GM18873 (cell line): Measurements from ENCODE around the gene ANKRD26.
"Not testable (repeated sequence)": the region's sequence is repeated elsewhere in the genome, so short reads cannot be mapped to it uniquely, and the experiment has no call there.

Experiments
- ATAC-seq: cut with Tn5 transposase; IDR thresholded peaks from one replicate; pipeline ENCODE4 v1.9.1; 2021; ENCODE audit warnings: mild to moderate bottlenecking, moderate library complexity, moderate number of reproducible peaks; ENCODE audit not compliant: unreplicated experiment, low FRiP score

Gene ANKRD26

DNA sequence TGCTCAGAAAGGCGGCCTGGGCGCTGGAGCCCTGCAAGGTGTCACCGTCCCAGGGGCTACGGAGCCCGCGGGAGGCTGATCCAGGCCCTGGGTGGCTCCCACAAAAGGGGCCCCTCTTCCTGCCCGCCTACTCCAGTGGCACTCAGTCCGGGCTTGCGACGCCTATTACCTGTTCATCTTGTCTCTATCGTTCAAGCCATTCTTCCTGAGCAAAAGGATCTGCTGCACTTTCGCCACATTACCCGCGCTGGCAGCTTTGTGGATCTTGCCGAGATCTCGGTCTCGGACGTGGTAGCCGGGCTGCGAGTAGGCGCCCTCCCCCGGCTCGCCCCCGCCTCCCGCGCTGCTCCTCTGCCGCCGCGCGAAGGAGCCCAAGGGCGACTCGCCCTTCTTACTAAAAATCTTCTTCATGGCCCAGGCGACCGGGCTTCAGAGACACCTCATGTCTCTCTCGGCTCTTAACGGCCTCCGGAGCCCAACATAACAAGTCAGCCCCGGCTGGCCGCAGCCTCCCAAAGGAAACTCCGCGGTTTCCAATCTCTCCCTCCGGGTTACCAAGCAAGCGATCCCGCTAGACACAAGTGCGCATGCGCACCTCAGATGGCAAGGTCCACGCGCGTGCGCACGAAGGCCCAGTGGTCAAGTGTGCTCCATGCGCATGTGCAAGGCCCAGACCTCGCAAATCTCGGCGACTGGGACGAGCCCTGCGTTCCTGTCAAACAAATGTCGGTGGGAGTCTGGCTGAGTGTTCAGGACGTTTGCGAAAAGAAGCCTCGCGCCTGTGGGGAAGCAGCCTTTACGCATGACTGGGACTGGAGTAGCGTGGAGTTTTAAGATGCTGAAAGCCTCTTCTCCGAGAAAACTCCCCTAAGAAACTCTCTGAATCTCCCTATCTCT lies at the start of gene ANKRD26:
TSS of gene ANKRD26 (minus strand) at position 579 of the 897 bp plus-strand sequence. CDS start at position 411, 168 bp downstream.
- peak; percentile 76 for ATAC-seq

DNA sequence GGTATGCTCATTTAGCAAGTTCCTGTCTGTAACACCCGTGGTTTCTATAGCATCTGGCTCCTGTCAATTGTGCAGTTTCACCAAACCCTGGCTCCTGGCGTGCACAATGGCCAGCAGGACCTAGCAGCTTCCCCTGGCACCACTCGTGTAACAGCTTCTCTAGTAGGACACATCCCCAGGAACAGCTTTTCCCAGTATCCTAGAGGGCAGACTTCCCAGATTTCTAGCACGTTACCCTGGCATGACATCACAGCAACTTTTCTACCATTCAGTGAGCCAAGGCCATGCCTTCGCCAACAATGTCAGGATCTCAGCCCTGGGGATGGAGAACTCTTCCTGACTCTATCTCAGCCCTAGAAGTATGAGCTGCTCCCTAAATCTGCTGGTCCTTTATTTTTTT lies 47.4 kb upstream of the ANKRD26 start:
- ATAC-seq, result no peak

DNA sequence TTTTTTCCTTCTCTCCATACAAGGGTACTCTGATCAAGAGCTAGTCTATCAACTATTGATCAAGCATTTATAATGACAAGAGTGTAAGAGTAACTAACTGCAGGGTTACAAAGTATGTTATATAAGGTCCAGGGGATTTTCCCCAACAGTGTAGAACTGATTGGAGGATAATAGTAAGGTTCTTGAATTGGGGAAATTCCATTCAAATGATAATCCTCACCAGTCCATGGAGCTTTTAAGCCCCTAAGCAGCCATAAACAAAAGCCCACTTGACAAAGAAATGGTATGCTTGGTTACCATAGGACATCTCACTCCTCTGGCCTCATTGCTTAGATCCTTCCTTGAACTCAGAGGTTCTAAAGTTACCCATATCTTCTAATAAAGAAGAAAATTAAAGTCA lies 45.6 kb upstream of the ANKRD26 start:
- no peak for ATAC-seq

DNA sequence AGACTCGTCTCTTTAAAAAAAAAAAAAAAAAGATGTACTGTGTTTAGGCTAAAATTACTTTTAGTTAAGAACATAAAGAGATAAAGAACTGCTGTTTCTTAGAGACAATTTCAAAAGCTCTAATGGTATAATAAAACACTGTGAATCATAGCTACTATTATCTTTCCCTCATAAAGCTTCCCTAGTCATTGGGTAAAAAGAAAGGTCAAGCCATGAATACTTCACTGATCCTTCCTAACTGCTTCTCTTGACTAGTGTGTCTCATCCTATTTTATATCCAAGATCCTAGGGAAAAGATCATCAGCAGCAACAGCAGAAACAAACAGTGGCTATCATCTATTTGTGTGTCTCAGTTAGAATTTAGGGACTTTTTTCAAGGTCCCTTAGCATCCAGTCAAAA lies 43.4 kb upstream of the ANKRD26 start:
- ATAC-seq, result no peak

DNA sequence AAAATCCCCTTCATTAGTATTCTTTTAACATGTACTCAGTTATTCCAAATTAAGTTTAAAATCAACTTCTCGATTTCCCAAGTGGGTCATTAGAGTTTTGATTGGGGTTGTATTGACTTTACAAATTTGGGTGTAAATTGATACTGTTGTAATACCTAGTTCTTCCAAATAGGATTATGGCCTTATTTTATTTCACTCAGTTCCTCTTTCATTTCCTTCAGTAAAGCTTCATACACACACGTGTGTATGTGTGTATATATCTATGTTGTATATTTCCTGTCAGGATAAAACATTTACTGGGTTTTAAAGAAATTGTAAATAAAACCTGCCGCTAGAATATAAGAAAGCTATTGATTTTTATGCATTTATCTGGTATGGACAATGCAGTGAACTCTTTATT lies 38.0 kb upstream of the ANKRD26 start:
- no peak for ATAC-seq

DNA sequence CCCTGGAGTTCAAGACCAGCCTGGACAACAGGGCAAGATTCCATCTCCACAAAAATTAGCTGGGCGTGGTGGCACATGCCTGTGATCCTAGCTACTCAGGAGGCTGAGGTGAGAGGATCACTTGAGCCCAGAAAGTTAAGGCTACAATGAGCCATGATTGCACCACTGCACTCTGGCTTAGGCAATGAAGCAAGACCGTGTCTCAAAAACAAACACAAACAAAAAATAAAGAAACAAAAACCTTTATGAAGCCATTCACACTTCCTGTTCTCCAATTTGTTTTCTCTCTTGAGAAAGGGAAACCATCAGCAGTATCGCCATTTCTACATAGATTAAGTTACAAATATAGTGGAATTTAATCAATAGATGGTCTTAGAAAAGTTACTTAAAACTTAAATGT lies 34.1 kb upstream of the ANKRD26 start:
- no peak for ATAC-seq

DNA sequence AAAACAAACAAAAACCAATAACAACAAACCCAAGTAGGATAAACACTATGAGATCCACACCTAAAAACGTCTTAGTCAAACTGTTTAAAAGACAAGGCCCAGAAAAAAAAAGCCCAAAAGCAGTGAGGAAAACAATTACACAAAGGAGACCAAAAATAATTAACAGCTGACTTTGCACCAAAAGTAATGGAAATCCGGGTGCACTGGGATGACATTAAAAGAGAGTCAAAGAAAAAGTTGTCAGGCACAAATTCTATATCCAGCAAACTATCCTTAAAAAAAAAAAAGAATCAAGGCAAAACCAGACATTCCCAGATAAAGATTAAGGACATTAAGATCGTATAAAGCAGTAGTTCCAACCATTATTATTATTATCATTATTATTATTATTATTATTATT lies 7.9 kb upstream of the ANKRD26 start:
- ATAC-seq, result no peak

DNA sequence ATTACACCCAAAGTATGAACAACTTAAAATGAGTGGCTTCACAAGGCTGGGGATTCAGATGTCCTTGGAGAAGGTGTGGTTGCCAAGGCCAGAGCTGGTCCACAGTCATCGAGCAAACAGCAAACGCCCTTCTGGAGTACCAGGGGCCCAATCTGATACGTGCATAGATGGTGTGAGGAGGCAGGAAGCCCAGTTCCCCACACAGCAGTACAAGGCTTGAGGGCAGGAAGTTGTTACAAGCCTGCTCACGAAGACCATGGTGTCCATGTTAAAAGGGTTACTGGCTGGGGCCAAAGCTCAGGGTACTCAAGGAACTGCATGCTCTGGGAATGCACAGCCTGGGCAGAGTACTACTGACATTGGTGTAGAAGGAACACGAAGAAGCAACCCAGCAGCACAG lies 4.6 kb upstream of the ANKRD26 start:
- no peak for ATAC-seq

DNA sequence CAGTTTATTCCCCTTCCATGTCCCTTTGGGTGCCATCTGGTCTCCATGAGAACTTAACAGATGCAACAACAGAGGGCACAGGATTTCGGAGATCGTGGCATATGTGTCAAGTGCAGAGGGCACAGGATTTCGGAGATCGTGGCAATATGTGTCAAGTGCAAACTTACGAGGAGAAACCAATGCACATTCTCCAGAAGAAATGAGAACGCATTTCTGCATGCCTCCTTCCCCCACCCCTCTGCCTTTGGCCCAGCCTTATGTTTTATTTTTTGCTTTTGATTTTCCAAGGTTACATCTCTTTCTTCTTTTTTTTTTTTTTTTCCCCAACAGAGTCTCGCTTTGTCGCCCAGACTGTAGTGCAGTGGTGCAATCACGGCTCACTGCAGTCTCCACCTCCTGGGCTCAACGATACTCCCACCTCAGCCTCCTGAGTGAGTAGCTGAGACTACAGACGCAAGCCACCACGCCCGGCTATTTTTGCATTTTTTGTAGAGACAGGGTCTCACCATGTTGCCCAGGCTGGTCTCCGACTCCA lies 586 bp upstream of the ANKRD26 start:
- ATAC-seq, result no peak

DNA sequence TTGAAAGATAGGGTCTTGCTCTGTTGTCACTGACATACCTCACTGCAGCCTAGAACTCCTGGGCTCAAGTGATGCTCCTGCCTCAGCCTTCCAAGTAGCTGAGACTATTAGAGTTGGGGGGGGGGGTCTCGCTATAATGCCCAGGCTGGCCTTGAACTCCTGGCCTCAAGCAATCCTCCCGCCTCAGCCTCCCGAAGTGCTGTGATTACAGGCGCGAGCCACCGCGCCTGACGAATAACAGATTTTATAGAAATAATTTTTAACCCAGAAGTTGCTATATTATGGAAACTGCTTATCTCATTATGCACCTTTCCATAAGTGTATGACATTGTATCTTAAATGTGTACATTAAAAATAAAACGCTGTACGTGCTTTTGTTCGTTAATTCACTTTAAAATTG lies 846 bp downstream of the ANKRD26 start:
- ATAC-seq, result no peak

DNA sequence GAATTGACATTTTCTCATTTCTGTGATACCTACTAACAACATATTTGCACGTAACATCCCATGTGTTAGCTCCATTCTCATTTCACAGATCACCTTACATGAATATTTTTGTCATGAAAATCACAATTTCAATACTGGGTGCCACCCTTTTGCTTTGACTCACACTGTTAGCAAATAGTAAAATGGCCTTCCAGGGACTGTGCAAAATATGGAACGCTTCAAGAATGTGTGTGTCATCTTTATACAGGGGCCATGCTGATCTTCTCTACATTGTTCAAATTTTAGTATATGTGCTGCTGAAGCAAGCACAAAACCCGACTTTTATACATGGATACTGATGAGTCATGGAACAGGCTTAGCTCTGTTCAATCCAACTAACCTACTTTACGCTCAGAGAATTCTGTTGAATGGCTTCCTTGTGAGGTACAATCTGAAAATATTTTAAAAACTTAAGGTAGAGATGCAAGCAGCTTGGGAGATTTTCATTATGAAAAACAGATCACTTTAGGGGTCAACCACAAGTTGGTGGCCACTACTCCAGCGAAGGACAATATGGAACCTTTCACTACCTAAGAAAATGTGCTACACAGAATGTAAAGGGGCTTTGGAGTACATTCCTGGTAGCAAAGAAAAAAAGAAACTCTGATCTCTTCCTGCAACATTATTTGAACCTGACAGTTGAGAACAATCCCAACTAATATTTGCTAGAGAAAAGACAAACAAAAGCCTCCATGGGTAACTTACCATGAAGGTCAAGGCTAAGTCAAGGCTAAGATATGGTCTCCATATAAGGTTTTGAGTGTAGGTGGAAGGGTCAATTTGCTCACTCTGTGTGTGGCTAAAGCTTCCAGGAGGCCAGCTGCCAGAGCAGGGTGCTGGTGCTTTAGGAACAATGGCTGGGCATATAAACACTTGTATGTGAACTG lies 11.9 kb downstream of the ANKRD26 start:
- no peak for ATAC-seq

DNA sequence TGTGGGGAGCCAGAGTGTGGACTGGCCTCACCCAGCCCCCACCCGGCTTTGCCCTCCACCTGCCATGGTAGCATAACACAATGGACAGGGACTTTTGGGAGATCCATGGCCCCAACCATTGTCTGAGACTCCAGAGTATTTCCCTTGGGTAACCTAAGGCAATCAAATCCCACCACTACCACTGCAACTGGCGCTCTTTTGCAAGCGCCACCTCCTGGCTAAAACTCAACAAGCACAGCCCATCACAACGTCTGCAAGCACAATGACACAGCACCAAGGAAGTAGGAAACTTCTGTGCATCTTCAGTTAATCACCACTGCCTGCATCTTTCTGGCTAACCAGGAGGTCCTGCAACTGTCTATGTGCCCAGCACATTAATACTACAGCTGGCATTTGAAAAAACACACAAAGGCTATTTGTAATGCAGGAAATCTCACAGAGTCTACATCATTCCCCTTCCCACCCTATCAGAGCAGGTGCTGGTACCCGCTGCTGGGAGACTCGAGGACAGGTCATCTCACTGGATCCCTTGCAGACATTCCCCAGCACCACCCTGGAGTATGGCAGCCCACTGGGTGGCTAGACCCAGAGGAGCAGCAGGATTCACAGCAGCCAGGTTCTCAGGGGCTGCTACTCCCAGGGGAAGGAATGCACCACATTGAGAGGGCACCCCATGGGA lies 27.7 kb downstream of the ANKRD26 start:
- no peak for ATAC-seq

DNA sequence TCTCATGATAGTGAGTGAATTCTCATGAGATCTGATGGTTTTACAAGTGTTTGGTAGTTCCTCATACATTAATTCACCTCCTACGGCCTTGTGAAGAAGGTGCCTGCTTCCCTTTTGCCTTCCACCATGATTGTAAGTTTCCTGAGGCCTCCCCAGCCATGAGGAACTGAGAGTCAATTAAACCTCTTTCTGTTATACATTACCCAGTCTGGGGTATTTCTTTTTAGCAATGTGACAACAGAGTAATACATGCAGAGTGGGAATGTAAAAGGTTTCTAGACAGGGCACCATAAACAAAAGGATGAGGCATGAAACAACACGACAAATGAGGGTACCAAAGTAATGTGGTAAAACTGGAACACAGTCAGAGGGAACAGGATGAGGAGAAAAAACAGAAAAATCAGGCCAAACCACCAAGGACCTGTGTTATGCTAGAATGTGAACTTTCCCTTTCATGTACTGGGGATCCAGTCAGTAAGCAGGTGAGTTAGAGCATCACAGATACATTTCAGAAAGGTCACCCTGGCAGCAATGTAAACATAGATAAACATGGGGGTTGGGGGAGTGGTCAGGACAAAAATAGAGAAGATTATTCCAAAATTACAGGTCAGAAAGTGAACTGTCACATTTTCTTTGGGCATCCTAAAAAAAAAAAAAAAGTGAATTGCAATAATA lies 31.9 kb downstream of the ANKRD26 start:
- no peak for ATAC-seq

DNA sequence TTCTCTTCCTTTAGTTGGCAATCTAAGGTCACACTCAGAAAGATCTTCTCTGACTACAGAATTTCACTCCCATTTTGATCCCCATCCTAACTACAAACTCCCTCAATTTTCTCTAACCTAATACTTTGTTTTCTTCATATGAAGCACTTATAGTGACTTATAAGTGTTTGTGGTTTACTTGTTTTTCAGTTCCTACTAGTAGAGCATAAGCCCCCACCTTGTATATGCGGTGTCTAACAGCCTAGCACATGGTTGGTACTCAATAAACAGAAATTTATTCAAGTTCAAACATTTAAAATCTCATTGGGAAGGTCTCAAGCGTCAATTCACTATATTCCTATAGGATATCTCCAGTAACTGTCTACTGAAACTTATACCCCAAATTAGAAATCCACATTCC lies 35.2 kb downstream of the ANKRD26 start:
- ATAC-seq, result no peak

DNA sequence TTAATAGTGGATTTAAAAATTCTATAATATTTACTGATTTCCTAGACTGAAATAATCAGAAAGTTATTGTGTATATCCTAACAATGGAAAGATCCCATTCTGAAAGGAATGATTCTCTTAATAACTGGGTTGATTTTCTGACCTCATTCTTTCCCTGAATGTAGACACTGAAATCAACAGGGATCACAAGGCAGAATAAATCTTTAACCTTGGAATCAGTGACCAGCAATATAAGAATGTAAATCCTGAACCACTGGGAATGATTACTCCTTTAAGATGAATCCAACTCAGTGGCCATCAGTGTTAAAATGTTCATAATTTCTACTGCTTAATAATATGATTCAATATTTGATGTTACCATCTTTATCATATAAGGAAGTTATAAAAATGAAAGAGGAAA lies 47.6 kb downstream of the ANKRD26 start:
- no peak for ATAC-seq

DNA sequence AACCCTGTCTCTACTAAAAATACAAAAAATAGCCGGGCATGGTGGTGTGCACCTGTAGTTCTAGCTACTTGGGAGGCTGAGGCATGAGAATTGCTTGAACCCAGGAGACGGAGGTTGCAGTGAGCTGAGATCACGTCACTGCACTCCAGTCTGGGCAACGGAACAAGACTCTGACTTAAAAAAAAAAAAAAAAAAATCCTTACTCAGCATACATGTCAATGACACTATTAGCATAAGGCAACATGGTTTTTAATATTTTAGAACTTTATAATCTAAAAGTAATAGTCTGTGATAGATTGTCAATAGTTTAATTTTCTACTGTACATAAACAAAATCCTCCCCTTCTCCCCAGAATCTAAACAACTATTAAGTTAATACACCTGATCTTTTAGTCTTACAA lies 55.0 kb downstream of the ANKRD26 start:
- not testable (repeated sequence) for ATAC-seq

DNA sequence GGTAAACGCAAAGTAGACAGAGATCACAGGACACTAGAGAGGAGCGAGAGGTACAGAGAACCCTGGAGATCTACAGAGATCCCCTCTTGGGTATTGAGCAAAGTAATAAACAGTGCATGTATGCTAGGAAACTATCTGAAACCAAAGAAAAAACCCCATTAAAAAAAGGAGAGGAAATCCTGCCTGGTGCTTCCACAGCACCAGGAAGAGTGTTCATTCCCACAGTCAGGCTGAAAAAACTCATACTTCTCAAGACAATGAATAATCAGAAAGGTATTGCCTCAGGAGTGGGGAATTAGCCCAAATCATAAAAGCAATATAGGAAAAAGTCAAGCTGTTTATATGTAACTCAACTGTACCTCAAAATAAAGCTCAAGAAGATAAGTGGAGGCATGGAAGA lies 59.1 kb downstream of the ANKRD26 start:
- no peak for ATAC-seq

DNA sequence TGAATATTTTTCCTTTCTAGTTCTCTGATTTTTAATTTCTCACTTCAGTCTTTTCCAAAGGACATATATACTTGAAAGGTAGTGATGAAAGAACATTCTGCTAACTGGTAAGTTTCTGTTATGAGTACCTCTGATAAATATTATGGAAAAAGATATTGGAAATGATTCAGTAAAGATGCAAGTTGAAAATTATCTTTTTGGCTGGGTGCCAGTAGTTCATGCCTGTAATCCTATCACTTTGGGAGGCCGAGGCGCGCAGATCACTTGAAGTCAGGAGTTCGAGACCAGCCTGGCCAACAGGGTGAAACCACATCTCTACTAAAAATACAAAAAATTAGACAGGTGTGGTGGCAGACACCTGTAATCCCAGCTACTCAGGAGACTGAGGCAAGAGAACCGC lies 62.1 kb downstream of the ANKRD26 start:
- ATAC-seq, result no peak

DNA sequence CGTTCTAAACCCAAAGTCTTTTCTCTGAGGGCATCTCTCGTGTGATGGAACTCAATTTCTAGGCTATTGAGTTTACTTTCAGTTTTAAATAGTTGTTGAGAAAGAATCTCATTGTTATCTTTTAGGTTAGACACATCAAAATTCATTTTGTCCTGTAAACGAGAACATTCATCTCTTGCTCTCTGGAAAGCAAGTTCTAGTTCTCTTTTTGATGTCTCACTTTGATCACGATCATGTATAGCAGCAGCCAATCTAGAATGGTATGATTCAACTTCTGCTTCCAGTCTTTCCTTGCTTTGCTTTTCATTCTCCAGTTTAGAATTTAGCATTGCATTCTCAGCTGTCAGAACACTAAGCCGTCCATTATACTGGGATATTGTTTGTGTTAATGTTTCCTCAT lies 65.1 kb downstream of the ANKRD26 start:
- ATAC-seq, result no peak

DNA sequence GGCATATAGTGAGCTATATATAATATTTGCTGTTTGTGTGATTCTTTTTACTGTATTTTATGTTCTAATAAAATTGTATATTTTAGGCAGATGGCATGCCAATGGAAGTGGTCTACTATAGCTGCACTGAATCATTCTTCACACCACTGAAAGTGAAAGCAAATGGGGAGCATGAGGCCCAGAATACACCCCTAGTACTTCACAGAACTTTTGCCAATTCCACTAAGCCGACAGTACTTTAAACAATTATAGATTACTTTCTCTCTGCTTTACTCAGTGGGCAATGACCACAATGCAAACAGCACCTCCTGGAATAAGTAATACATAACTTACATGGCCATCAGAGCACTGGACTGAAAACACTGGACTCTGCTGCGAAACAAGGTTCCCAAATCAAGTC lies 70.2 kb downstream of the ANKRD26 start:
- ATAC-seq, result no peak
